SH-SY5Y (cell line): ENCODE results near the gene TRIM8.

ENCODE experiments used
- GATA2 ChIP-seq: IDR thresholded peaks from 2 replicates; pipeline ENCODE4 v1.6.1; 2011; ENCODE audit warnings: mild to moderate bottlenecking, low read depth, low read length
- GATA3 ChIP-seq: IDR thresholded peaks from 2 replicates; pipeline ENCODE4 v1.6.1; 2011; ENCODE audit warnings: low read depth, mild to moderate bottlenecking, low read length, moderate library complexity

DNA sequence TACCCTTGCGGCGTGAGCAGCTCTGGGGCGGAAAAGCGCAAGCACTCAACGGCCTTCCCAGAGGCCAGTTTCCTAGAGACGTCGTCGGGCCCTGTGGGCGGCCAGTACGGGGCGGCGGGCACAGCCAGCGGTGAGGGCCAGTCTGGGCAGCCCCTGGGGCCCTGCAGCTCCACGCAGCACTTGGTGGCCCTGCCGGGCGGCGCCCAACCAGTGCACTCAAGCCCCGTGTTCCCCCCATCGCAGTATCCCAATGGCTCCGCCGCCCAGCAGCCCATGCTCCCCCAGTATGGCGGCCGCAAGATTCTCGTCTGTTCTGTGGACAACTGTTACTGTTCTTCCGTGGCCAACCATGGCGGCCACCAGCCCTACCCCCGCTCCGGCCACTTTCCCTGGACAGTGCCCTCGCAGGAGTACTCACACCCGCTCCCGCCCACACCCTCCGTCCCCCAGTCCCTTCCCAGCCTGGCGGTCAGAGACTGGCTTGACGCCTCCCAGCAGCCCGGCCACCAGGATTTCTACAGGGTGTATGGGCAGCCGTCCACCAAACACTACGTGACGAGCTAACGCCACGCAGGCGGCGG, 12.6 kb downstream of the TRIM8 start:
- no peak for TF ChIP-seq GATA2
- TF ChIP-seq GATA3 = no peak
